ENCODE results near the gene FASTKD3. TPM values are rescaled to one million over a fixed set of nuclear protein-coding genes. Genes with fewer than 3 reads are reported as not detected.

The FASTKD3 gene
- 19.2 and 19.9 TPM in 2 replicates for total RNA-seq

GRCh38 chr5:7868773-7869473 lies at the start of gene FASTKD3, which contains the start of gene MTRR:
FASTKD3 (minus strand) TSS chr5:7869031; CDS start chr5:7868083, 948 bp downstream.
MTRR (plus strand) TSS chr5:7869148; CDS start chr5:7870795, 1,647 bp downstream.

GRCh38 chr5:7850395-7851239 lies 18.2 kb downstream of the FASTKD3 start, which contains the start of gene CFAP90:
CFAP90 (minus strand) TSS chr5:7851133; CDS start chr5:7851021, 112 bp downstream.

Other genes starting within 250 kb of the FASTKD3 start
- gene CFAP90, start 17.9 kb downstream of the FASTKD3 start, total RNA-seq, result not detected in 2 replicates
- gene MTRR, start 117 bp upstream of the FASTKD3 start, total RNA-seq, result 27.9 and 38.9 TPM in 2 replicates

All from epithelial cell of umbilical artery (primary cell).